HG02798 (cell line): ENCODE measurements around the gene VGLL3.
"Not testable (repeated sequence)": the region's sequence is repeated elsewhere in the genome, so short reads cannot be mapped to it uniquely, and the experiment has no call there.

Source experiments
- ATAC-seq: cut with Tn5 transposase; IDR thresholded peaks from one replicate; pipeline ENCODE4 v1.9.1; 2021; ENCODE audit warnings: mild to moderate bottlenecking; ENCODE audit not compliant: unreplicated experiment, poor library complexity

VGLL3 gene

GRCh38 chr3:86990734-86991481 is at the start of gene VGLL3:
VGLL3 (minus strand) TSS chr3:86991149; CDS start chr3:86990743, 406 bp downstream.
- ATAC-seq: no peak

GRCh38 chr3:87037652-87038051 is 46.7 kb upstream of the VGLL3 start:
- no peak for ATAC-seq

- ATAC-seq: no peak
Observed at GRCh38 chr3:87036671-87037070, 45.7 kb upstream of the VGLL3 start.

- ATAC-seq: no peak
Observed at GRCh38 chr3:87035339-87035738, 44.4 kb upstream of the VGLL3 start.

- no peak for ATAC-seq
Observed at GRCh38 chr3:87033205-87033604, 42.3 kb upstream of the VGLL3 start.

- no peak for ATAC-seq
Observed at GRCh38 chr3:87025661-87026645, 35.0 kb upstream of the VGLL3 start.

GRCh38 chr3:87017370-87017769 is 26.4 kb upstream of the VGLL3 start:
- ATAC-seq: not testable (repeated sequence)

- ATAC-seq: no peak
Observed at GRCh38 chr3:87009271-87009670, 18.3 kb upstream of the VGLL3 start.

- no peak for ATAC-seq
Observed at GRCh38 chr3:87006844-87007439, 16.0 kb upstream of the VGLL3 start.

GRCh38 chr3:87004883-87005282 is 13.9 kb upstream of the VGLL3 start:
- ATAC-seq: no peak

GRCh38 chr3:87002346-87002745 is 11.4 kb upstream of the VGLL3 start:
- no peak for ATAC-seq

- no peak for ATAC-seq
Observed at GRCh38 chr3:87001473-87002098, 10.6 kb upstream of the VGLL3 start.

GRCh38 chr3:87000940-87001339 is 10.0 kb upstream of the VGLL3 start:
- ATAC-seq: no peak

- ATAC-seq: no peak
Observed at GRCh38 chr3:86998569-86998968, 7.6 kb upstream of the VGLL3 start.

GRCh38 chr3:86996261-86996955 is 5.5 kb upstream of the VGLL3 start:
- ATAC-seq: no peak

GRCh38 chr3:86995537-86995936 is 4.6 kb upstream of the VGLL3 start:
- ATAC-seq: no peak

GRCh38 chr3:86993704-86994103 is 2.8 kb upstream of the VGLL3 start:
- ATAC-seq: no peak

- ATAC-seq: no peak
Observed at GRCh38 chr3:86991840-86992435, 989 bp upstream of the VGLL3 start.

GRCh38 chr3:86991482-86991815 is 500 bp upstream of the VGLL3 start:
- no peak for ATAC-seq
